Measurements from ENCODE around the gene SYNDIG1. TPM values are rescaled to one million over a fixed set of nuclear protein-coding genes. Genes with fewer than 3 reads are reported as not detected.

Gene SYNDIG1
- total RNA-seq, 4 donors from 2014 or later, result 0.51 to 3.4 (median 2.8) TPM; not detected in 1

- Histone ChIP-seq H3K27ac (no peak overlapping the region), H3K4me3 (no peak overlapping the region), H3K9me3 (no peaks in the 10 kb centered on the region), H3K4me1 (no peaks in the 10 kb centered on the region), H3K36me3 (no peaks in the 10 kb centered on the region), H3K27me3 (no peaks in the 10 kb centered on the region)
- DNase-seq, result no peak
- intact Hi-C loops (cut with DNase I; ENCODE audit: low total_unique reads), result no loop called here
- TF ChIP-seq POLR2A (IDR thresholded peaks at IDR 0.05) (no peak), CTCF (IDR thresholded peaks at IDR 0.05) (no peak)
Observed at GRCh38 chr20:24521032-24521431, 51.6 kb downstream of the SYNDIG1 start.

- H3K4me1 ChIP-seq, result no peaks in the 10 kb centered on the region
- intact Hi-C loops (cut with DNase I; ENCODE audit: low total_unique reads), result no loop called here
- H3K36me3 ChIP-seq, result no peaks in the 10 kb centered on the region
- TF ChIP-seq POLR2A (IDR thresholded peaks at IDR 0.05) (no peak), CTCF (IDR thresholded peaks at IDR 0.05) (no peak)
- H3K4me3 ChIP-seq, result no peak overlapping the region
- H3K27ac ChIP-seq, result no peak overlapping the region
- H3K9me3 ChIP-seq, result no peaks in the 10 kb centered on the region
- no peaks in the 10 kb centered on the region for H3K27me3 ChIP-seq
- no peak for DNase-seq
Observed at GRCh38 chr20:24522452-24523330, 53.3 kb downstream of the SYNDIG1 start.

- TF ChIP-seq CTCF (IDR thresholded peaks at IDR 0.05), result no peak
- TF ChIP-seq POLR2A (IDR thresholded peaks at IDR 0.05), result no peak
- Histone ChIP-seq H3K4me3 (no peak overlapping the region), H3K36me3 (no peaks in the 10 kb centered on the region), H3K27ac (no peak overlapping the region), H3K27me3 (no peaks in the 10 kb centered on the region), H3K4me1 (no peaks in the 10 kb centered on the region), H3K9me3 (no peaks in the 10 kb centered on the region)
- intact Hi-C loops (cut with DNase I; ENCODE audit: low total_unique reads), result no loop called here
- no peak for DNase-seq
Observed at GRCh38 chr20:24523661-24524060, 54.2 kb downstream of the SYNDIG1 start.

GRCh38 chr20:24528583-24529368 is 59.3 kb downstream of the SYNDIG1 start:
- TF ChIP-seq POLR2A (IDR thresholded peaks at IDR 0.05) (no peak), CTCF (IDR thresholded peaks at IDR 0.05) (no peak)
- intact Hi-C loops (cut with DNase I; ENCODE audit: low total_unique reads), result no loop called here
- no peaks in the 10 kb centered on the region for H3K4me1 ChIP-seq
- H3K36me3 ChIP-seq, result no peaks in the 10 kb centered on the region
- H3K27ac ChIP-seq, result no peak overlapping the region
- H3K27me3 ChIP-seq, result no peaks in the 10 kb centered on the region
- no peak for DNase-seq
- no peaks in the 10 kb centered on the region for H3K9me3 ChIP-seq
- H3K4me3 ChIP-seq, result no peak overlapping the region

- TF ChIP-seq CTCF (IDR thresholded peaks at IDR 0.05), result no peak
- no peak for TF ChIP-seq POLR2A (IDR thresholded peaks at IDR 0.05)
- intact Hi-C loops (cut with DNase I; ENCODE audit: low total_unique reads), result no loop called here
- no peaks in the 10 kb centered on the region for H3K9me3 ChIP-seq
Observed at GRCh38 chr20:24529369-24529719, 59.9 kb downstream of the SYNDIG1 start.

More at GRCh38 chr20:24529369-24529719, 59.9 kb downstream of the SYNDIG1 start:
- H3K27me3 ChIP-seq, result no peaks in the 10 kb centered on the region
- no peak overlapping the region for H3K27ac ChIP-seq
- H3K36me3 ChIP-seq, result no peaks in the 10 kb centered on the region
- H3K4me3 ChIP-seq, result no peak overlapping the region
- H3K4me1 ChIP-seq, result no peaks in the 10 kb centered on the region
- DNase-seq, result no peak

All from uterus (tissue), 4 donors.